ENCODE measurements around the gene SLC25A13.

SLC25A13 gene

DNA sequence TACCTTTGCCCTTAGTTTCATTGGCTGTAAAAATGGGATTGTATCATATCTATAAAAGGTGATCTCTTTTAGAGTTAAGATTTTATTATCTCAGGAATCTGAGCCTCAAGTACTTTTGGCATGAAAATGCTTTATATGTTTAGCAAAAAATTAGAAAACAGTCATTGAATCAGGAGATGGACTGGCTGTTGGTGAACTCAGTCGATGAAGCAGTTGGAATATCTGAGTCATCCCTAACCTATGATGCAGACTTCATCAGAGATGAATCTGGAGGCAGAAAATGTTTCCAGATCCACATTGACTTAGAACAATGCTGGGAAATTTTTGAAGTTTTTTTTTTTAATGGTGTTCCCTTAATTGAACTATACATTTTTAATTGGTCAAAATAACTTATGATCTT, 228.5 kb downstream of the SLC25A13 start:
- no peak for DNase-seq (ENCODE audit: low read depth in 2 of 2)

- no peak for DNase-seq (ENCODE audit: low read depth in 2 of 2)
Observed at GRCh38 chr7:96090756-96091155, 231.1 kb downstream of the SLC25A13 start.

GRCh38 chr7:96089511-96089910, 232.4 kb downstream of the SLC25A13 start:
- no peak for DNase-seq (ENCODE audit: low read depth in 2 of 2)

- no peak for DNase-seq (ENCODE audit: low read depth in 2 of 2)
Observed at GRCh38 chr7:96088579-96088978, 233.3 kb downstream of the SLC25A13 start.

GRCh38 chr7:96085953-96086352, 235.9 kb downstream of the SLC25A13 start:
- no peak for DNase-seq (ENCODE audit: low read depth in 2 of 2)

- DNase-seq (ENCODE audit: low read depth in 2 of 2): no peak
Observed at GRCh38 chr7:96084881-96085553, 236.9 kb downstream of the SLC25A13 start.

- no peak for DNase-seq (ENCODE audit: low read depth in 2 of 2)
Observed at GRCh38 chr7:96080027-96080426, 241.9 kb downstream of the SLC25A13 start.

DNA sequence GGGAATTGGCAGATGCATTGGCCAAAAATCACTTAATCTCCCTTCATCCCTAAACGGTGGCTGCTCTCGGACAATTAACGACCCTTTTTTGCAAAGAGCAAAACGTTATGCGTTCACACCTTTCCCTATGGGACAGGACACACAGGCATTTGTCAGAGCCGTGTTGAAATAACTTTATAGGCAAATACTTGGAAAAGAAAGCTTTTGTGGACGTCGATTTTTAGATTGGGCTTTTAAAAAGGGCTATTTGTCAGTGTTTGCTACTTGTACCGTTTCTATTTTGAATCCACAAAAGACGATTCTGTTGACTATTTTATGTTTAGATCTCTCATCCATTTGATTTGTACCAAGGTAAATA, 245.6 kb downstream of the SLC25A13 start:
- no peak for DNase-seq (ENCODE audit: low read depth in 2 of 2)

DNA sequence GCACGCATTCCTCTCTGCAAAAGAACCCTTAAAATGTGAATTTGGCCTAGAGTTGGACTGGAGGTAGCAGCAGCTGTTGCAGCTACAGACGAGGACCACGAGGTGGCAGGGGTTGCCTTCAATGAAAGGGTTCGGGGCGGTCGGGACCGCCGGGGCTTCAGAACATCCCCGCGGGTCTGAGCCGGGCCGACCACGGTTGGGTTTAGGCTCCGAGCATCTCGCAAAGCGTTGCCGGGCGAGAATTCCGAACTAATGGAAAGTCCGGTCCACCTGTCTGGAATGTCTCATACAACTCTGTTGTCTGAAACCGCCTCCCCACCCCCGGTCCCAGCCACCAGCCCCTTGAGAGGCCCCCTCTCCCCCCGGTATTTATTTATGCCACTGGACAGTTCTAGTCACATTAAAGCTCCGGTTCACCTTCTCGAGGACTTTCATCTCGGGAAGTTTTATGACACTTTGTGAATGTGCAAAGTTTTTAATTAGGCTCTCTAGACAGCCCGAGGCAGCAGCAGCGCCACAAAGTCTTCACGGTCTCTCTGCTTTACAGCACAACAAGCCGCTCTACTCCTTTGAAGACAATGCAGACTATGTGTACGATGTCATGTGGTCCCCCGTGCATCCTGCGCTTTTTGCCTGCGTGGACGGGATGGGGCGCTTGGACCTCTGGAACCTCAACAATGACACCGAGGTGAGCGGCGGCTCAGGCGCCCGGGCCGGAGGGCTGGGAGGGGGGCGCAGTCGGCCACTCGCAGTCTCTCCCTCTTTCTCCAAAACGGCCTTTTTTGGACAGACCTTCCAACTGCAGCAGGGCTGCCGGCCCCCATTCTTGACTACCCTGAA, 246.2 kb downstream of the SLC25A13 start:
- peak in 1 of 2 donors; percentile 28 for DNase-seq (ENCODE audit: low read depth in 2 of 2)

DNA sequence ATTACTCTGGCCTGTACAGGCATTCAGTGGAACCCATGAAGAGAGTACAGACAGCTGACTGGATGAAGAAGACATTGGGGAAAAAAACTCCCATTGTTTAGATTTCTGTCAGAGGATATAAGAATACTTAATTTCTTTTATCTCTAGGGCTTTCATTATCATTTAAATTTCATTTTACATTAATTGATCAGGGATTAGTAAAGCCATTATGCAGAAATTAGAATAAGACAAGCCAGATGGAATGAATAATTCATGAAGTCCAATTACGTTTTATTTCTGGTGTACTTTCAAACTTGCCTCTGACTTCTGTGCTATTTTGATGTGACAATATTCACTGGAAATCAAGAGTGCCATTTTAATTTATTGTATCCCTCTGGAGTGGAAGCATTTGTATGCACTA, 247.0 kb downstream of the SLC25A13 start:
- DNase-seq (ENCODE audit: low read depth in 2 of 2): no peak

Measured in stimulated activated CD4-positive, alpha-beta T cell treated with anti-CD3 and anti-CD28 coated beads, Interleukin-1b, Interleukin-23, amount 100 ng/mL, for 1 hour (primary cell).